ENCODE data around the gene LAMA1.

GRCh38 chr18:6938003-6938402 is 179.6 kb downstream of the LAMA1 start:
- TF ChIP-seq CTCF (IDR thresholded peaks at IDR 0.05) (no peak), EP300 (IDR thresholded peaks at IDR 0.05) (no peak)
